KMS-11 (cell line): Measurements from ENCODE around the gene AKIP1.

Source experiments
- H2AFZ ChIP-seq: fragments of 200-600 bp; sonication (generic); 2 replicates; pipeline ENCODE4 v1.6.1; 2016; ENCODE audit warnings: antibody characterized with exemption, mixed run types, low read depth
- H3K27ac ChIP-seq: fragments of 200-600 bp; sonication (generic); 2 replicates; pipeline ENCODE4 v1.6.1; 2016; ENCODE audit warnings: mild to moderate bottlenecking, mixed run types
- H3K27me3 ChIP-seq: fragments of 200-600 bp; sonication (generic); 2 replicates; pipeline ENCODE4 v1.6.1; 2017; ENCODE audit warnings: mild to moderate bottlenecking, low read depth, mixed run types, moderate library complexity; ENCODE audit not compliant: insufficient read depth
- H3K36me3 ChIP-seq: fragments of 200-600 bp; sonication (generic); 2 replicates; pipeline ENCODE4 v1.6.1; 2017; ENCODE audit warnings: mild to moderate bottlenecking, mixed run types; ENCODE audit not compliant: insufficient read depth
- H3K4me1 ChIP-seq: fragments of 200-600 bp; sonication (generic); 2 replicates; pipeline ENCODE4 v1.6.1; 2016; ENCODE audit warnings: mild to moderate bottlenecking, low read depth, mixed run types; ENCODE audit not compliant: poor library complexity, severe bottlenecking
- H3K4me2 ChIP-seq: fragments of 200-600 bp; sonication (generic); 2 replicates; pipeline ENCODE4 v1.7.0; 2016; ENCODE audit warnings: mild to moderate bottlenecking, mixed run types
- H3K4me3 ChIP-seq: fragments of 200-600 bp; sonication (generic); IDR thresholded peaks from 2 replicates; pipeline ENCODE4 v1.6.1; 2017; ENCODE audit warnings: low read depth, low read length, mixed read lengths; ENCODE audit not compliant: insufficient read depth
- H3K79me2 ChIP-seq: fragments of 200-600 bp; sonication (generic); 2 replicates; pipeline ENCODE4 v1.6.1; 2016; ENCODE audit warnings: low read depth, mixed run types; ENCODE audit not compliant: insufficient read depth
- H3K9ac ChIP-seq: fragments of 200-600 bp; sonication (generic); 2 replicates; pipeline ENCODE4 v1.6.1; 2016; ENCODE audit warnings: mild to moderate bottlenecking, mixed run types
- H4K20me1 ChIP-seq: fragments of 200-600 bp; sonication (generic); 2 replicates; pipeline ENCODE4 v1.6.1; 2016; ENCODE audit warnings: mild to moderate bottlenecking, mixed run types; ENCODE audit not compliant: insufficient read depth
- TF ChIP-seq, protein P1 (sequence below): fragments of 200-600 bp; sonication (generic); conservative IDR thresholded peaks from 2 replicates; pipeline ENCODE4 v1.6.1; 2017; ENCODE audit warnings: low read depth, mild to moderate bottlenecking, antibody characterized with exemption, low read length, moderate library complexity, mixed read lengths

The AKIP1 gene

DNA sequence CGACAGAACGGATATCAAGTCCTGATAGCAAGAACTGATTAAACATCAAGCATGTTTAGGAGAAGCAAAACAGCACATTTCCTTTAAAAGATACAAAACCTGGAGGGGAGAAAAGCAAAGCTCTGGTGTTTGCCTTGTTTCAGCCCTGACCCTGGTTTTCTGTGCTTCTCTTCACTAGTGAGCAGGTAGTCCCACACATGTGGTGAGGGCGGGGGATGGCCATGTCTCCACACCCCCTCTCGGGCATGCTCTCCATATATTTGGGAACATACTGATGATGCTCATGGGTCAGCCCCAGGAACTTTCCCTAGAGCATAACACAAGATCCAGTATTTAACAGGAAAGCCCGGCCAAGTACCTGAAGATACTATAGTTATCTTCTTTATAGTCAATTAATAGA is 11.7 kb downstream of the AKIP1 start:
- Histone ChIP-seq H3K27ac (no peak overlapping the region), H3K4me2 (no peak overlapping the region), H3K4me3 (no peak overlapping the region), H4K20me1 (no peaks in the 10 kb centered on the region), H3K27me3 (no peaks in the 10 kb centered on the region), H3K4me1 (peaks cover 5% of the 10 kb centered on the region), H3K9ac (no peak overlapping the region), H3K79me2 (no peaks in the 10 kb centered on the region), H2AFZ (no peak overlapping the region), H3K36me3 (no peaks in the 10 kb centered on the region)
- TF ChIP-seq, protein P1, sequence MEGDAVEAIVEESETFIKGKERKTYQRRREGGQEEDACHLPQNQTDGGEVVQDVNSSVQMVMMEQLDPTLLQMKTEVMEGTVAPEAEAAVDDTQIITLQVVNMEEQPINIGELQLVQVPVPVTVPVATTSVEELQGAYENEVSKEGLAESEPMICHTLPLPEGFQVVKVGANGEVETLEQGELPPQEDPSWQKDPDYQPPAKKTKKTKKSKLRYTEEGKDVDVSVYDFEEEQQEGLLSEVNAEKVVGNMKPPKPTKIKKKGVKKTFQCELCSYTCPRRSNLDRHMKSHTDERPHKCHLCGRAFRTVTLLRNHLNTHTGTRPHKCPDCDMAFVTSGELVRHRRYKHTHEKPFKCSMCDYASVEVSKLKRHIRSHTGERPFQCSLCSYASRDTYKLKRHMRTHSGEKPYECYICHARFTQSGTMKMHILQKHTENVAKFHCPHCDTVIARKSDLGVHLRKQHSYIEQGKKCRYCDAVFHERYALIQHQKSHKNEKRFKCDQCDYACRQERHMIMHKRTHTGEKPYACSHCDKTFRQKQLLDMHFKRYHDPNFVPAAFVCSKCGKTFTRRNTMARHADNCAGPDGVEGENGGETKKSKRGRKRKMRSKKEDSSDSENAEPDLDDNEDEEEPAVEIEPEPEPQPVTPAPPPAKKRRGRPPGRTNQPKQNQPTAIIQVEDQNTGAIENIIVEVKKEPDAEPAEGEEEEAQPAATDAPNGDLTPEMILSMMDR: no peak

DNA sequence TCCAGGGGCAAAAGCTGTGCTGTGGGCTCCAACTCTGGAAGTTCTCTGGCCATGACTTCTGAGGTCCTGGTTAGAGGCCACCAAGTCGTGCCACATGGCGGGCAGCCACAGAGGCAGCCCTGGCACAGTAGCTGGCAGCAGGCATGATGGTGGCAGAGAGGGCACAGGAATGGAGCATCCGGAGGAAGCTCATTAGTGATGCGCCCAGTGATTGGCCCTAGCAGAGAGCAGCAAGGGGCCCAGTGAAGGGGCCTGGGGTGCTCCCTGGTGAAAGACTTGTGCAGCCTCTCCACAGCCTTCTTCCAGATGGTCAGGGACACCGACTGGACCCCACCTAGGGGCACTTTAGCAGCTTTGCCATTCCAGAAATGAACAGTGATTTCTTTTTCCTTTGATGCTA is 14.7 kb downstream of the AKIP1 start:
- Histone ChIP-seq H3K9ac (no peak overlapping the region), H3K4me1 (no peaks in the 10 kb centered on the region), H3K36me3 (no peaks in the 10 kb centered on the region), H3K27me3 (no peaks in the 10 kb centered on the region), H3K4me3 (no peak overlapping the region), H3K4me2 (no peak overlapping the region), H2AFZ (no peak overlapping the region), H4K20me1 (no peaks in the 10 kb centered on the region), H3K27ac (no peak overlapping the region), H3K79me2 (no peaks in the 10 kb centered on the region)
- TF ChIP-seq, protein P1: no peak

DNA sequence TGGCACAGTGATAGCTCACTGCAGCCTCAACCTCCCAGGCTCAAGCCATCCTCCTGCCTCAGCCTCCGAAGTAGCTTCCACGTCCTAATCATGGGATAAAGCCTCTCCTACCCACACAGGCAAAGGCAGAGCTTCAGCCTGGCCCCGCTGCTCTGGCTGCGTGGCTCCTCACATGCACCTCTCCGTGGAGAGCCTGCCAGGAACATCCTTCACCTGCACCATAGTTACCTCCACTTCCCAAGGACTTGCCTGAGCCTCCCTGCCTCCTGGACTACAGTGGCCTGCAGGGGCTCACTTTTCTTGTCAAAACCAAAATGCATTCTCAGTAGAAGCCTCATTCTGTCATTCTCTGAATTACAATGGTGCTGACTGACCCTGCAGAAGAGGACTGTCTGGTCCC is 15.2 kb downstream of the AKIP1 start:
- H3K27ac ChIP-seq: no peak overlapping the region
- no peak overlapping the region for H2AFZ ChIP-seq
- TF ChIP-seq, protein P1: no peak
- no peaks in the 10 kb centered on the region for H3K4me1 ChIP-seq
- no peak overlapping the region for H3K9ac ChIP-seq
- no peaks in the 10 kb centered on the region for H3K36me3 ChIP-seq
- no peaks in the 10 kb centered on the region for H4K20me1 ChIP-seq
- no peaks in the 10 kb centered on the region for H3K27me3 ChIP-seq
- no peak overlapping the region for H3K4me2 ChIP-seq
- no peak overlapping the region for H3K4me3 ChIP-seq
- no peaks in the 10 kb centered on the region for H3K79me2 ChIP-seq

DNA sequence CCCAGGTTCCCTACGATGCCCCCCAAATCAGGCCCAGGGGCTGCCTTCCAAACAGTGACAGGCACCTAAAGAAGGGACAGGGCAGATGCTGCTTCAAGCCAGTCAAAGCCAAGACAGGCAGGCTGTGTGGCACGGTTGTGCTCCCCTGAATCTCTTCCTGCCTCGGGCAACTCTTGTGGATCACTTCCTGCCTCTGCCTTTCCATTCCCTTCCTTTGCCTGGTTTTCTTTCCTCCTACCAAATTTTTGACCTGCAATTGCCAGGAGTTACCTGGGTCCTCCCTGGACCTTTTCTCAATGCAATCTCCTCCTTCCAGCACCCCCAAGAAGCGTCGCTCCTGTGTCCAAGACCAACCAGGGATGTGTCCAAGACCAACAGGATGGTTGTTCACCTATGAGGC is 16.2 kb downstream of the AKIP1 start:
- Histone ChIP-seq H3K36me3 (no peaks in the 10 kb centered on the region), H3K27ac (no peak overlapping the region), H3K27me3 (no peaks in the 10 kb centered on the region), H3K4me2 (no peak overlapping the region), H3K79me2 (no peaks in the 10 kb centered on the region), H2AFZ (no peak overlapping the region), H3K9ac (no peak overlapping the region), H3K4me1 (no peaks in the 10 kb centered on the region), H4K20me1 (no peaks in the 10 kb centered on the region), H3K4me3 (no peak overlapping the region)
- TF ChIP-seq, protein P1: no peak

DNA sequence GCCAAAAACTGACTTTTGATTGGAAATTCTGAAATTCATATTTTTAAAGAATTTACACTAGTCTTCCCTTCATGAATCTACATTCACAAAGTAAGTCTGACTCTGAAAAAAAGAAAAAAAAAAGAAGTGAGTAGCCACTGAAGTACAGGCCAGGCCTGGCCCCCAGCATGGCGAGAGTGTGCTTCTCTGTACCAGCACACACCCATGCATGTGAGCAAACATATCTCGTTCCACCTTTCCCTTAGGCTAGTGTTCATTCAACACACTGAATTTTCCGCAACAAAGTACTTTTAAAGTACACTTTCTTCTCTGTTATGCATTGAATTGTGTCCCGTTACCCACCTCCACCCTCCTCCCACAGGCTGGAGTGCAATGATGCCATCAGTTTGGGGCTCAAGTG is 17.2 kb downstream of the AKIP1 start:
- Histone ChIP-seq H3K27ac (no peak overlapping the region), H3K36me3 (no peaks in the 10 kb centered on the region), H3K79me2 (no peaks in the 10 kb centered on the region), H3K4me3 (no peak overlapping the region), H3K4me2 (no peak overlapping the region), H3K27me3 (no peaks in the 10 kb centered on the region), H2AFZ (no peak overlapping the region), H3K9ac (no peak overlapping the region), H4K20me1 (no peaks in the 10 kb centered on the region), H3K4me1 (no peaks in the 10 kb centered on the region)
- TF ChIP-seq, protein P1: no peak
